HG03039 (cell line): ENCODE data around the gene MRPS23.

Source experiments
- ATAC-seq: cut with Tn5 transposase; IDR thresholded peaks from one replicate; pipeline ENCODE4 v1.9.1; 2021; ENCODE audit warnings: mild to moderate bottlenecking, moderate library complexity; ENCODE audit not compliant: unreplicated experiment

MRPS23 gene

GRCh38 chr17:57803021-57803420 is 46.8 kb downstream of the MRPS23 start:
- ATAC-seq: no peak

- no peak for ATAC-seq
These were observed 48.7 kb downstream of the MRPS23 start for GRCh38 chr17:57801044-57801711.

- no peak for ATAC-seq
These were observed 55.0 kb downstream of the MRPS23 start for GRCh38 chr17:57794841-57795240.

- no peak for ATAC-seq
These were observed 61.1 kb downstream of the MRPS23 start for GRCh38 chr17:57788725-57789124.

- no peak for ATAC-seq
These were observed 64.8 kb downstream of the MRPS23 start for GRCh38 chr17:57785022-57785421.
